Smooth muscle cell (in vitro differentiated cells): ENCODE data around the gene PGAP6. TPM values are rescaled to one million over a fixed set of nuclear protein-coding genes. Genes with fewer than 3 reads are reported as not detected.
A peak's percentile ranks its signal among the peaks of the same experiment; 100 is the strongest.
"Not testable (repeated sequence)": the region's sequence is repeated elsewhere in the genome, so short reads cannot be mapped to it uniquely, and the experiment has no call there.

Experiments used
- DNase-seq: peaks from one replicate; lab custom pipeline; 2025; ENCODE audit not compliant: unreplicated experiment; lab: John Stamatoyannopoulos, UW
- H2AFZ ChIP-seq: fragments of 200-600 bp; sonication (generic); 2 replicates; pipeline ENCODE4 v1.6.0; 2016; ENCODE audit warnings: antibody characterized with exemption, low read depth, mild to moderate bottlenecking
- H3F3A ChIP-seq: fragments of 200-600 bp; sonication (generic); 2 replicates; pipeline ENCODE4 v1.6.0; 2017; ENCODE audit warnings: antibody characterized with exemption, low read depth
- H3K27ac ChIP-seq: fragments of 200-600 bp; sonication (generic); 2 replicates; pipeline ENCODE4 v1.5.1; 2016; ENCODE audit warnings: low read depth, mild to moderate bottlenecking
- H3K27me3 ChIP-seq: fragments of 200-600 bp; sonication (generic); 2 replicates; pipeline ENCODE4 v1.6.1; 2016; ENCODE audit warnings: low read depth, mild to moderate bottlenecking
- H3K36me3 ChIP-seq: fragments of 200-600 bp; sonication (generic); 2 replicates; pipeline ENCODE4 v1.5.1; 2016; ENCODE audit warnings: low read depth
- H3K4me1 ChIP-seq: fragments of 200-600 bp; sonication (generic); 2 replicates; pipeline ENCODE4 v1.5.1; 2016; ENCODE audit warnings: low read depth
- H3K4me2 ChIP-seq: fragments of 200-600 bp; sonication (generic); 2 replicates; pipeline ENCODE4 v1.6.0; 2016; ENCODE audit warnings: mild to moderate bottlenecking
- H3K4me3 ChIP-seq: fragments of 200-600 bp; sonication (generic); 2 replicates; pipeline ENCODE4 v1.5.1; 2016; ENCODE audit warnings: mild to moderate bottlenecking
- H3K79me2 ChIP-seq: fragments of 200-600 bp; sonication (generic); 2 replicates; pipeline ENCODE4 v1.6.0; 2016; ENCODE audit warnings: low read depth, mild to moderate bottlenecking
- H3K9ac ChIP-seq: fragments of 200-600 bp; sonication (generic); 2 replicates; pipeline ENCODE4 v1.6.0; 2016; ENCODE audit warnings: low read depth
- H3K9me3 ChIP-seq: fragments of 200-600 bp; sonication (generic); replicated peaks from 2 replicates; pipeline ENCODE4 v1.5.1; 2016; ENCODE audit warnings: low read depth
- H4K20me1 ChIP-seq: fragments of 200-600 bp; sonication (generic); 2 replicates; pipeline ENCODE4 v1.6.0; 2016; ENCODE audit warnings: low read depth
- CTCF ChIP-seq: fragments of 200-600 bp; sonication (generic); IDR thresholded peaks from 2 replicates; pipeline ENCODE4 v1.5.1; 2017; ENCODE audit warnings: borderline replicate concordance, mild to moderate bottlenecking, antibody characterized with exemption; ENCODE audit not compliant: insufficient read depth, poor library complexity, severe bottlenecking
- WGBS: methylation state at CpG from one replicate; pipeline ENCODE4 v1.1.7; 2016; ENCODE audit warnings: low lambda C conversion rate; 5-methylcytosine and 5-hydroxymethylcytosine counted together
- polyA plus RNA-seq: library from polyadenylated mRNA; unstranded; fragments of >200 nt; fragmentation: Nextera tagmentation; extraction: Ambion mirVana; gene quantifications from 2 replicates; pipeline ENCODE4 v1.2.1, GENCODE V29; 2016
- total RNA-seq: library from RNA; depleted of rRNA; stranded (reverse); fragments of >200 nt; gene quantifications from 2 replicates; pipeline ENCODE4 v1.2.3, GENCODE V29; 2014

PGAP6 gene
- total and polyA plus RNA-seq, 2 experiments from 2014 or later, result 57.1 to 80.0 TPM

DNA sequence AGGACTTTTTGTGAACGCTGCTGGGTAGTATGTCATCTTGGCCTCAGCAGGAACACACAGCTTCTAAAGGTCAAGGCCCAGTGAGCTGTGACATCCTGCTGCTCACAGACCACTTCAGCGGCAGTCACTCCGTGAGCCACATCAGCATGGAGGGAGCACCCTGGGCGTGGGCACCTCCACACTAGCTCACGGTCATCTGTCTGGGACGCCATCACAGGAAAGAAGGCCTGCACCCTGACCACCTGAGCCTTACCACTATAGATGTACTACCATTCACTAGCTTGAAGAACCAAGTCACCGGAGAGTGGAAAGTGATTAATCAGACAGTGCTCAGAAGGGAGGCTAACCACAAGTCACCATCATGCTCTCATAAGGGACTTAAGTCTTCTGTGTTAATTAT, 32.6 kb downstream of the PGAP6 start:
- Histone ChIP-seq H3K9ac (no peak overlapping the region), H3K27me3 (no peaks in the 10 kb centered on the region), H3K4me1 (peaks cover 7% of the 10 kb centered on the region), H4K20me1 (peaks cover 75% of the 10 kb centered on the region), H3F3A (peaks cover 9% of the 10 kb centered on the region), H3K4me2 (no peak overlapping the region), H3K27ac (no peak overlapping the region), H3K4me3 (no peak overlapping the region), H3K36me3 (no peaks in the 10 kb centered on the region), H3K79me2 (peaks cover 67% of the 10 kb centered on the region), H3K9me3 (no peaks in the 10 kb centered on the region), H2AFZ (no peak overlapping the region)
- WGBS, result 88% methylated on average over 7 of the region's 7 CpGs
- no peak for TF ChIP-seq CTCF
- DNase-seq, result no peak

DNA sequence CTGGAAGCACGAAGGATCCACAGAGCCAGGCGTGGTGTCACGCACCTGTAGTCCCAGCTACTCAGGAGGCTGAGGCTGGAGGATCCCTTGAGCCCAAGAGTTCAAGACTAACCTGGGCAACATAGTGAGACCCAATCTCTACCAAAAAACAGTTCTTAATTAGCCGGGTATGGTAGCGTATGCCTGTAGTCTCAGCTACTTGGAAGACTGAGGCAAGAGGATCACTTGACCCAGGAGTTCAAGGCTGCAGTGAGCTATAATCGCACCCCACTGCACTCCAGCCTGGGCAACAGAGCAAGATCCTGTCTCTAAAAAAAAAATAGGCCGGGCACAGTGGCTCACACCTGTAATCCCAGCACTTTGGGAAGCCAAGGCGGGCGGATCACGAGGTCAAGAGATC, 33.3 kb downstream of the PGAP6 start:
- H3K27me3 ChIP-seq, H3K9ac ChIP-seq, DNase-seq, H3K9me3 ChIP-seq, H2AFZ ChIP-seq, H3K4me2 ChIP-seq, H3F3A ChIP-seq, H3K27ac ChIP-seq, H3K4me1 ChIP-seq, H3K4me3 ChIP-seq, H3K36me3 ChIP-seq: not testable (repeated sequence)
- Histone ChIP-seq H3K79me2 (peaks cover 74% of the 10 kb centered on the region), H4K20me1 (peaks cover 82% of the 10 kb centered on the region)
- WGBS, result 96% methylated on average over 10 of the region's 10 CpGs

DNA sequence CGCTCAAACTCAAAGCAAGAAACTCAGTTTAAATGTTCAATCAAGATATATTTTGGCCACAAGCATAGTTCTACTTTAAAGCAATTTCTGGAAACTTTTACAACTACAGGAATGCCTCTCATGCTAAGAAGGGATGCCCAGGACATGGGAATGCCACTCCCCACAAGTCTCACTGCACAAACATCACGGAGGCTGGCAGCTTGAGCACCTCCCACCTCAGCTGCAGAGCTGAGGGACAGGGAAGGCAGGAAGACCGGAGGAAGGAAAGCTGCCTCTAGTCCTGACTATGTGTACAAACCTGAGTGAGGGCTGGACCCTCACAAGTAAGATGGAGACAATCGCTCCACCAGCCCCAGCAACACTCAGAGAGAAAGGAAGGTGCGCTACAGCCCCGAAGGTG, 34.6 kb downstream of the PGAP6 start:
- H3K27me3 ChIP-seq, result no peaks in the 10 kb centered on the region
- peaks cover 7% of the 10 kb centered on the region for H3K4me1 ChIP-seq
- H3F3A ChIP-seq, result peaks cover 9% of the 10 kb centered on the region
- TF ChIP-seq CTCF, result no peak
- peaks cover 87% of the 10 kb centered on the region for H3K79me2 ChIP-seq
- no peak overlapping the region for H2AFZ ChIP-seq
- no peak for DNase-seq
- H3K9ac ChIP-seq, result no peak overlapping the region
- no peaks in the 10 kb centered on the region for H3K9me3 ChIP-seq
- no peak overlapping the region for H3K4me2 ChIP-seq
- H3K36me3 ChIP-seq, result no peaks in the 10 kb centered on the region
- peaks cover 95% of the 10 kb centered on the region for H4K20me1 ChIP-seq
- no peak overlapping the region for H3K4me3 ChIP-seq
- 95% methylated on average over 6 of the region's 6 CpGs for WGBS
- no peak overlapping the region for H3K27ac ChIP-seq

DNA sequence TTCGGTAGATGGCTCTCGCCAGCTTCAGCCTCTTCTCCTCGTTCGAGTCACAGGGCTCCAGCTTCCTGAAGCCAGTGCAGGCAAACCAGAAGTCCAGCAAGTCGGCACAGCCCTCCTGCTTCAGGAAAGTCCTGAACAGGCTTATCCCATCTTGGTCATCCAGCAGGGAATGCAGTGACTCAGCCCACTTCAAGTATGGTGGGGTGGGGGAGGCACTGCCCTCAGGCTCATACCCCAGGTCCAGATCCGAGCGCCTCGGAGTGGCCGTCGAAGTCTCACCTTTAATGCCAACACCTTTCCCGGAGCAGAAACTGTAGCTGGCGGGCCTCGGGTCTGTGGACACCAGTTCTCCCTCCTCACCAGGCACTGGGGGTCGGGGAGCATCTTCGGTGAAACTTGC, 35.2 kb downstream of the PGAP6 start:
- H3K36me3 ChIP-seq, result no peaks in the 10 kb centered on the region
- H3K9me3 ChIP-seq, result no peaks in the 10 kb centered on the region
- peak overlapping the region; percentile 55 for H3K27ac ChIP-seq
- no peak overlapping the region for H3K4me3 ChIP-seq
- peak overlapping the region; percentile 6 for H3K9ac ChIP-seq
- WGBS, result 57% methylated on average over 15 of the region's 15 CpGs
- no peak overlapping the region for H2AFZ ChIP-seq
- peak overlapping the region; percentile 67 for H3K4me2 ChIP-seq
- H3K79me2 ChIP-seq, result peaks cover 86% of the 10 kb centered on the region
- no peaks in the 10 kb centered on the region for H3K27me3 ChIP-seq
- TF ChIP-seq CTCF, result no peak
- peaks cover 5% of the 10 kb centered on the region for H3K4me1 ChIP-seq
- DNase-seq, result no peak
- H4K20me1 ChIP-seq, result peaks cover 94% of the 10 kb centered on the region
- H3F3A ChIP-seq, result peaks cover 9% of the 10 kb centered on the region
